IMR-90 (cell line): ENCODE measurements around the gene SYNRG. TPM values are rescaled to one million over a fixed set of nuclear protein-coding genes. Genes with fewer than 3 reads are reported as not detected.

ENCODE experiments used
- ATAC-seq: fragments of 200-7000 bp; cut with Tn5 transposase; 2 replicates; pipeline ENCODE4 v1.9.1; 2020; ENCODE audit warnings: low read depth, mild to moderate bottlenecking, moderate library complexity
- BruUV-seq: library from RNA; stranded (reverse); fragments of 400-500 nt; replicated peaks from 2 replicates; lab custom pipeline; 2021; lab: Mats Ljungman, UMichigan
- CTCF ChIA-PET: fragments of 300-600 bp; formaldehyde crosslinking; extraction: SDS; loops from one replicate; lab custom pipeline; 2021; ENCODE audit warnings: antibody characterized with exemption; lab: Yijun Ruan, JAX
- POLR2A ChIA-PET: fragments of 300-600 bp; sonication (Branson Sonifier 250); formaldehyde crosslinking; loops from one replicate; lab custom pipeline; 2022; ENCODE audit warnings: antibody characterized with exemption; ENCODE audit not compliant: unreplicated experiment; lab: Charles Lee
- DNase-seq: peaks from one replicate; pipeline ENCODE4 v3.0.0; 2013
- H2AFZ ChIP-seq: replicated peaks from 2 replicates; pipeline ENCODE3; 2013; ENCODE audit warnings: low read length, mild to moderate bottlenecking; ENCODE audit not compliant: poor library complexity
- H2AK5ac ChIP-seq: 2 replicates; pipeline ENCODE4 v1.6.1; 2013; ENCODE audit warnings: low read depth, low read length, inconsistent platforms
- H2AK9ac ChIP-seq: replicated peaks from 2 replicates; pipeline ENCODE3; 2013; ENCODE audit warnings: mild to moderate bottlenecking, low read depth, low read length, moderate library complexity; ENCODE audit not compliant: poor library complexity
- H2BK120ac ChIP-seq: 2 replicates; pipeline ENCODE4 v1.6.1; 2013; ENCODE audit warnings: low read depth, low read length, inconsistent platforms
- H2BK15ac ChIP-seq: 3 replicates; pipeline ENCODE4 v1.6.1; 2013; ENCODE audit warnings: low read depth, low read length, inconsistent platforms
- H2BK20ac ChIP-seq: 2 replicates; pipeline ENCODE4 v1.6.1; 2013; ENCODE audit warnings: low read depth, mild to moderate bottlenecking, inconsistent platforms, low read length, moderate library complexity
- H2BK5ac ChIP-seq: 2 replicates; pipeline ENCODE4 v1.6.1; 2013; ENCODE audit warnings: mild to moderate bottlenecking, low read depth, low read length, inconsistent platforms; ENCODE audit not compliant: poor library complexity, severe bottlenecking
- H3K14ac ChIP-seq: replicated peaks from 2 replicates; pipeline ENCODE4 v1.6.1; 2013; ENCODE audit warnings: low read depth, low read length, inconsistent platforms
- H3K18ac ChIP-seq: 2 replicates; pipeline ENCODE4 v1.6.1; 2013; ENCODE audit warnings: low read depth, low read length, control low read depth
- H3K23ac ChIP-seq: 2 replicates; pipeline ENCODE4 v1.6.1; 2013; ENCODE audit warnings: low read depth, low read length, inconsistent platforms
- H3K27ac ChIP-seq: 2 replicates; pipeline ENCODE4 v1.5.1; 2013; ENCODE audit warnings: mild to moderate bottlenecking, control low read depth, low read length; ENCODE audit not compliant: insufficient read depth
- H3K27me3 ChIP-seq: 2 replicates; pipeline ENCODE4 v1.6.1; 2013; ENCODE audit warnings: low read length; ENCODE audit not compliant: control insufficient read depth, insufficient read depth
- H3K36me3 ChIP-seq: 2 replicates; pipeline ENCODE4 v1.6.1; 2013; ENCODE audit warnings: low read length, mixed read lengths; ENCODE audit not compliant: control insufficient read depth, insufficient read depth
- H3K4ac ChIP-seq: 2 replicates; pipeline ENCODE4 v1.6.1; 2013; ENCODE audit warnings: low read depth, low read length, inconsistent platforms
- H3K4me1 ChIP-seq: 2 replicates; pipeline ENCODE4 v1.6.1; 2013; ENCODE audit warnings: low read length, mixed read lengths; ENCODE audit not compliant: control insufficient read depth, insufficient read depth
- H3K4me2 ChIP-seq: 2 replicates; pipeline ENCODE4 v1.6.1; 2013; ENCODE audit warnings: low read depth, mild to moderate bottlenecking, control low read depth, low read length, moderate library complexity
- H3K4me3 ChIP-seq: 2 replicates; pipeline ENCODE4 v1.5.1; 2013; ENCODE audit warnings: low read depth, mild to moderate bottlenecking, control low read depth, low read length, moderate library complexity; ENCODE audit not compliant: insufficient read depth
- H3K56ac ChIP-seq: 2 replicates; pipeline ENCODE4 v1.6.1; 2013; ENCODE audit warnings: low read length, inconsistent platforms; ENCODE audit not compliant: insufficient read depth; ENCODE audit errors: extremely low read depth
- H3K79me1 ChIP-seq, 2 experiments: 2 replicates each; pipeline ENCODE4 v1.6.1; 2013; ENCODE audit warnings: low read length in 2 of 2, inconsistent platforms in 1 of 2, low read depth in 1 of 2
- H3K9ac ChIP-seq: 2 replicates; pipeline ENCODE4 v1.6.1; 2013; ENCODE audit warnings: low read depth, low read length, control low read depth
- H3K9me1 ChIP-seq: 2 replicates; pipeline ENCODE4 v1.6.1; 2013; ENCODE audit warnings: low read length, inconsistent platforms; ENCODE audit not compliant: insufficient read depth
- H3K9me3 ChIP-seq: 2 replicates; pipeline ENCODE4 v1.6.1; 2013; ENCODE audit warnings: low read length; ENCODE audit not compliant: control insufficient read depth, insufficient read depth
- H4K20me1 ChIP-seq: 2 replicates; pipeline ENCODE4 v1.6.1; 2013; ENCODE audit warnings: low read length, inconsistent platforms; ENCODE audit not compliant: insufficient read depth
- H4K5ac ChIP-seq: 2 replicates; pipeline ENCODE4 v1.6.1; 2013; ENCODE audit warnings: mild to moderate bottlenecking, low read depth, low read length, control low read depth
- H4K8ac ChIP-seq, 2 experiments: 2 replicates each; pipeline ENCODE4 v1.6.1; 2013; ENCODE audit warnings: low read depth in 2 of 2, low read length in 2 of 2, control low read depth in 1 of 2, inconsistent platforms in 1 of 2
- H4K91ac ChIP-seq: 2 replicates; pipeline ENCODE4 v1.6.1; 2013; ENCODE audit warnings: low read depth, low read length, inconsistent platforms; ENCODE audit not compliant: insufficient read depth
- CEBPB ChIP-seq: IDR thresholded peaks from 2 replicates; pipeline ENCODE4 v1.6.1; 2012; ENCODE audit warnings: low read depth, low read length, improper control_type of control experiment
- CHD1 ChIP-seq: IDR thresholded peaks from 2 replicates; pipeline ENCODE4 v1.6.1; 2012; ENCODE audit warnings: low read depth, low read length, improper control_type of control experiment
- MAFK ChIP-seq: IDR thresholded peaks from 2 replicates; pipeline ENCODE4 v1.6.1; 2012; ENCODE audit warnings: low read depth, low read length, improper control_type of control experiment
- MAZ ChIP-seq: IDR thresholded peaks from 2 replicates; pipeline ENCODE4 v1.6.1; 2012; ENCODE audit warnings: low read depth, mild to moderate bottlenecking, low read length, improper control_type of control experiment, moderate library complexity, borderline replicate concordance
- MXI1 ChIP-seq: IDR thresholded peaks from 2 replicates; pipeline ENCODE4 v1.6.1; 2012; ENCODE audit warnings: low read depth, mild to moderate bottlenecking, low read length, moderate library complexity, borderline replicate concordance
- NFE2L2 ChIP-seq: fragments of 150-350 bp; IDR thresholded peaks from 2 replicates; pipeline ENCODE4 v1.6.1; 2016; ENCODE audit warnings: low read depth, mild to moderate bottlenecking, low read length
- POLR2A ChIP-seq: IDR thresholded peaks from 2 replicates; pipeline ENCODE4 v1.6.1; 2012; ENCODE audit warnings: mild to moderate bottlenecking, low read depth, low read length
- RAD21 ChIP-seq: IDR thresholded peaks from 2 replicates; pipeline ENCODE4 v1.6.1; 2012; ENCODE audit warnings: low read length, improper control_type of control experiment
- RCOR1 ChIP-seq: IDR thresholded peaks from 2 replicates; pipeline ENCODE4 v1.6.1; 2012; ENCODE audit warnings: mild to moderate bottlenecking, low read length, improper control_type of control experiment; ENCODE audit not compliant: insufficient replicate concordance
- SMC3 ChIP-seq: fragments of 150-350 bp; IDR thresholded peaks from 2 replicates; pipeline ENCODE4 v1.6.1; 2016; ENCODE audit warnings: low read depth, mild to moderate bottlenecking, antibody characterized with exemption, low read length, moderate library complexity
- USF2 ChIP-seq: fragments of 150-350 bp; IDR thresholded peaks from 2 replicates; pipeline ENCODE4 v1.6.1; 2017; ENCODE audit warnings: mild to moderate bottlenecking, antibody characterized with exemption, low read length, low read depth
- WGBS, 2 experiments: methylation state at CpG; one replicate each; pipeline versions ENCODE4 v1.1.5 to v1.1.7; 2013; ENCODE audit warnings: missing lambda C conversion rate in 2 of 2; ENCODE audit not compliant: insufficient read length in 1 of 2; ENCODE audit errors: extremely low coverage in 2 of 2; 5-methylcytosine and 5-hydroxymethylcytosine counted together
- dilution Hi-C: fragments of 300-500 bp; cut with HindIII; formaldehyde crosslinking; loops from one replicate; pipeline ENCODE4 v1.14.3; 2018; ENCODE audit warnings: low sequenced_read_pairs; ENCODE audit not compliant: unreplicated experiment
- in situ Hi-C: fragments of 300-500 bp; cut with MboI; formaldehyde crosslinking; loops from 3 replicates; pipeline ENCODE4 v1.14.3; 2019; ENCODE audit warnings: low sequenced_read_pairs, inconsistent platforms, mixed read lengths
- intact Hi-C: fragments of 100-400 bp; cut with micrococcal nuclease; formaldehyde crosslinking; loops from 2 replicates; pipeline ENCODE4 v1.10.0; 2022
- polyA plus RNA-seq, 3 experiments: library from polyadenylated mRNA; depleted of rRNA; stranded (reverse); fragments of >200 nt; gene quantifications; 2 replicates each; pipeline ENCODE4 v1.2.3, GENCODE V29; 2012; ENCODE audit warnings: low replicate concordance in 1 of 3
- total RNA-seq: library from RNA; depleted of rRNA; stranded (reverse); fragments of >200 nt; gene quantifications from 2 replicates; pipeline ENCODE4 v1.2.3, GENCODE V29; 2012

The SYNRG gene
- total and polyA plus RNA-seq, 2 of the 4 experiments (the other 2 are of a cell fraction) = 11.7 to 15.2 TPM

- H4K5ac ChIP-seq = no peak overlapping the region
- dilution Hi-C loops = no loop called here
Measured at GRCh38 chr17:37521821-37522220, 87.4 kb downstream of the SYNRG start.

More at GRCh38 chr17:37521821-37522220, 87.4 kb downstream of the SYNRG start:
- DNase-seq (no peak), ATAC-seq (no peak)
- Histone ChIP-seq H3K27ac (no peak overlapping the region), H3K4me1 (peaks cover 14% of the 10 kb centered on the region), H3K18ac (no peak overlapping the region), H4K8ac (no peak overlapping the region), H3K56ac (no peak overlapping the region), H2AK9ac (peak overlapping the region; percentile 19), H3K14ac (no peak overlapping the region), H3K9ac (no peak overlapping the region), H3K4me2 (no peak overlapping the region), H3K23ac (no peak overlapping the region), H3K4ac (no peak overlapping the region), H3K36me3 (peaks cover 29% of the 10 kb centered on the region), H4K91ac (no peak overlapping the region), H3K4me3 (no peak overlapping the region), H4K20me1 (peaks cover 13% of the 10 kb centered on the region; the same call in 1 of the 2 replicates), H2BK15ac (no peak overlapping the region), H2BK5ac (no peak overlapping the region), H2AFZ (no peak overlapping the region), H3K79me1 (peaks cover 0 to 54% of the 10 kb centered on the region in 2 experiments), H2BK120ac (no peak overlapping the region), H3K27me3 (no peaks in the 10 kb centered on the region), H2AK5ac (no peak overlapping the region), H3K9me3 (no peaks in the 10 kb centered on the region), H3K9me1 (peaks cover 29% of the 10 kb centered on the region), H2BK20ac (no peak overlapping the region)
- no peak for TF ChIP-seq NFE2L2
- no peak for TF ChIP-seq MAZ
- no peak for TF ChIP-seq CEBPB
- no peak for TF ChIP-seq USF2
- no peak for TF ChIP-seq MXI1
- no peak for TF ChIP-seq POLR2A
- TF ChIP-seq RAD21 = no peak
- TF ChIP-seq RCOR1 = no peak
- TF ChIP-seq SMC3 = no peak
- no peak for TF ChIP-seq MAFK
- TF ChIP-seq CHD1 = no peak
- no TSS peak for BruUV-seq
- CTCF ChIA-PET = no interaction called here
- POLR2A ChIA-PET = no interaction called here
- in situ Hi-C loops (no loop called here), intact Hi-C loops (no loop called here)
- WGBS, 2 experiments = no CpG with 5 or more reads among the region's 5 CpGs
